ENCODE data around the gene SFXN5.

SFXN5 gene

GRCh38 chr2:72953528-72953927 lies 118.0 kb downstream of the SFXN5 start:
- no peak for DNase-seq

GRCh38 chr2:72952961-72953360 lies 118.6 kb downstream of the SFXN5 start:
- DNase-seq = no peak

GRCh38 chr2:72952110-72952823 lies 119.2 kb downstream of the SFXN5 start:
- no peak for DNase-seq

DNA sequence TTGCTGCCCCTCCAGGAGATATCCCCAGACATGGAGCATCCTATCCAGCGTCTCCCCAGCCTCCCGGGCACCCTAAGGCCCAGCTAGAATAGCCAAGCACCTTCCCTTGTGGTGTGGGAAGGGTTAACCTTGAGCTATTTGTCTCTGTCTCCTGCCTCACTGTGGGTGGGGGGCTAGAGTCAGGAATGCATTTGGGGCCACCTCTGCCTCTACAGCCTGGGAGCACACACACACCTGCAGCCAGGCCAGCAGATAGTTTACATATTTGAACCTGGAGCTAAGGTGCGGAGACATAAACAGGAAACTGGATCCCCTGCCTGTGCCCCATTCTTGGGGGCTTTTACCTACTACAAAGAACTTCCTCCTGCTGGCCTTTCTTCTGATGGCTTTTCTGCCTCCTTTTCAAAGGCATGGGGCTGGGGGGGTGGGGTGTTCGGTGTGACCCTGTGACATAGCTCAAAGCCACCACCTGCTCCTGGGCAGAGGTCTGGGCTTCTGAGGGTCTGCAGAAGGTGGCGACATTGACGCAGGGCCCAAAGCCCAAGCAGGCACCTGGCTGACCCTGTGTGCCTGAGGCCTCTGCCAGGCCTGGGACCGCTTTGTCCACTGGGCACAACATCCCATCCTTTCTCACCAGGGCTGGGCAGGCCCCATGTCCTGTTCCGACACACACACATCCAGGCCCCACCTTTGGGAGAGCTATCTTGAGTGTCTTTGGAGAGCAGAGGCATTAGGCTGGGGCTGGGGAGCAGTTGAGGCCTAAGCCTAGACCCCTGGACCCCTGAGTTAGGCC lies 120.0 kb downstream of the SFXN5 start:
- DNase-seq = no peak

- no peak for DNase-seq
These were observed 120.8 kb downstream of the SFXN5 start for GRCh38 chr2:72950558-72951255.

DNA sequence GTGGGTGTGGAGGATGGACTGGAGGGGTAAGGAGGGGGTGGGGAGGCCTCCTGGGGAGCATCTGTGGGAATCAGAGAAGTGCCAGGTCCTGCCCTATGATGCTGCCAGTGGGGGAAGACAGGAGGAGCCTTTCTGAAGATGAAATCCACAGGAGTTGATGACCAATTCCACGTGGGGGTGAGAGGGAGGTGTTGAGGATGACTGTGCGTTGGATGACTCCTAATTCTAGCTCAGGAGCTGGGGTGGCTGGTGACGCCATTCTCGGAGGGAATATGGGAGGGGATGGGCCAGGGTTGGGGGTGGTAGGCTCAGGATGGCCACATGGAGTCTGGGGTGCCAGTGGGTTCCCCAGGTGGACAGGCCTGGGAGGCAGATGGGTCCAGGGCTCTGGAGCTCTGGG lies 121.9 kb downstream of the SFXN5 start:
- no peak for DNase-seq

GRCh38 chr2:72949045-72949444 lies 122.5 kb downstream of the SFXN5 start:
- DNase-seq = no peak

- DNase-seq = no peak
These were observed 123.3 kb downstream of the SFXN5 start for GRCh38 chr2:72947952-72948830.

DNA sequence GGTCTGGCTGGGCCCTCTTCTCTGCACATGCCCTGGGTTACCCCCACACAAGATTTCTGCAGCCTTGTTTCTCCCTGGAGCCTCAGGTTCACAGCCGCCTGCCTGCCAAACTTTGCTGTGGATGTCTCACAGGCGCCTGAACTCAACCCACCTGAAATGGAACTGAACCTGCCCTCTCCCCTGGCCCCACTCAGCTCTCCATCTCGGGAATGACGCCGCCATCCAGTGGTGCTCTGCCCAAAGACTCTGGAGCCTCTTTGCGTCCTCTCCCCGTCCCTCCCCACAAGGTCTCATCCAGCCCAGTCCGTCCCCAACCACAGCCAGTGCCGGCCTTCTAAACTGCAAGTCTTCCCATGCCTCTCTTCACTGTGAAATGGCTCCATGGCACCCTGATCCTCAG lies 125.0 kb downstream of the SFXN5 start:
- DNase-seq = no peak

GRCh38 chr2:72945450-72946019 lies 126.0 kb downstream of the SFXN5 start:
- no peak for DNase-seq

- DNase-seq = no peak
These were observed 126.6 kb downstream of the SFXN5 start for GRCh38 chr2:72944804-72945449.

DNA sequence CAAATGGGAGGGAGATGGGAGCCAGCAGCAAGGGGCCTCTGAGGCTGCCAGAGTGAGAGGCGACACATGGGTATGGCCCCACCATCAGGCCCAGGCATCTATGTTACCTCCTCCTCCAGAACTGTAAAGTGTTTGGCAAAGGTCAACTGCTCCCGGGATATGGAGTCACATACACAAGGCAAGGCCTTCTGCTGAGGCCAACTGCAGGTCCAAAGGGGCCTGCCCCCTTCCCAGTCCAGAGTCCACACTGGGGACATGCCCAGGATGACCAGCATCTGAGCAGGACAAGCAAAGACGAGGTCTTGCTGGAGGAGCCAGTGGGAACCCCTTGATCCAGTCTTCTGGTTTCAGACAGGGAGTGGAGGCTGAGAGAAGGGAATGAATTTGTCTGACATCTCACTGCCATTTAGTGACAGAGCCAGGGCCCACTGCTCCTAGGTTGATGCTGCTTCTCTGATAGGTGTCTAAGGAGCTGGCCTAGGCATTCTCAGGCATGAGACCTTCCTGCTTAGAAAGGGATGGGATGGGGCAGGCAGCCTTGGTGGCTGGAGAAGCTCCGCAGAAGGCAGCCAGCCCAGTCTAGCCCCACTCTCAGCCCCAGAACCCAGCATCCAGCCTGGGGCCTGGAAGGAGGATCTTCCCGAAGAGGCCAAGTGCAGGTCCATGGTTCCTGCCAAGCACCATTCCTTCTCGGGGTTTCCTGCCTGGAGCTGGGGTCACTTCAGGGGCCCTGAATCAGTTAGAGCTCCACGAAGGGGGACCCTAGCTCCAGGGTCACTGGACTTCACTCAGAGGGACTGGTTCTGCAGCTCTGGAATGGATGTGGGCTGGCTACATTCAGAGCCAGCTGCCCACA lies 127.7 kb downstream of the SFXN5 start:
- DNase-seq = no peak

DNA sequence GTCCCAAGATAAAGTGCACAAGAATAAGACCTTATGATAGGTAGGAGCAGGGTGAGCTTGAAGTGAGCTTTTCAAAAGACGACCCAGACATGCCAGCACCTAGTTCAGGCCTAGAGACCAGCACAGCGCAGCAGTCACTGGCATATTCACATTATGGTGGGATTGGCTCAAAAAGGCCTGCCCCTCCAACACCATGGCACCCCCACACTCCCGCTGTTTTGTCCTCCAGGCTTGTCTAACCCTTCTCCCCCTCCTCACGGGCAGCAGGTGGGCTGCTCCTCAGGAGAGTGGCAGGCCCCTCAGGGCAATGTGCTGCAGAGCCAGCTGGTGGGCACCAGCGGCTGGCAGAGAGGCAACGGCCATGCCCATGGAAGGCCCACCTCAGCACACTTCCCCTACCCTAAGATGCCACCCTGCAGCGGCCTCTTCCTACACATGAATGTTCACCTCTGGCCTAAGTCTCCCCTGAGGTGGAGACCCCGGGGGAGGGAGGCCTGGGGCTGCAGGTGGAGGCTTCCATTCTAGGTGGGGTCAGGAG lies 128.6 kb downstream of the SFXN5 start:
- no peak for DNase-seq

- DNase-seq = no peak
These were observed 129.2 kb downstream of the SFXN5 start for GRCh38 chr2:72942293-72942692.

GRCh38 chr2:72940786-72941185 lies 130.7 kb downstream of the SFXN5 start:
- DNase-seq = peak; percentile 71

GRCh38 chr2:72940361-72940760 lies 131.2 kb downstream of the SFXN5 start:
- DNase-seq = no peak

- DNase-seq = no peak
These were observed 133.1 kb downstream of the SFXN5 start for GRCh38 chr2:72938455-72938854.

GRCh38 chr2:72937356-72937669 lies 134.2 kb downstream of the SFXN5 start:
- no peak for DNase-seq

DNA sequence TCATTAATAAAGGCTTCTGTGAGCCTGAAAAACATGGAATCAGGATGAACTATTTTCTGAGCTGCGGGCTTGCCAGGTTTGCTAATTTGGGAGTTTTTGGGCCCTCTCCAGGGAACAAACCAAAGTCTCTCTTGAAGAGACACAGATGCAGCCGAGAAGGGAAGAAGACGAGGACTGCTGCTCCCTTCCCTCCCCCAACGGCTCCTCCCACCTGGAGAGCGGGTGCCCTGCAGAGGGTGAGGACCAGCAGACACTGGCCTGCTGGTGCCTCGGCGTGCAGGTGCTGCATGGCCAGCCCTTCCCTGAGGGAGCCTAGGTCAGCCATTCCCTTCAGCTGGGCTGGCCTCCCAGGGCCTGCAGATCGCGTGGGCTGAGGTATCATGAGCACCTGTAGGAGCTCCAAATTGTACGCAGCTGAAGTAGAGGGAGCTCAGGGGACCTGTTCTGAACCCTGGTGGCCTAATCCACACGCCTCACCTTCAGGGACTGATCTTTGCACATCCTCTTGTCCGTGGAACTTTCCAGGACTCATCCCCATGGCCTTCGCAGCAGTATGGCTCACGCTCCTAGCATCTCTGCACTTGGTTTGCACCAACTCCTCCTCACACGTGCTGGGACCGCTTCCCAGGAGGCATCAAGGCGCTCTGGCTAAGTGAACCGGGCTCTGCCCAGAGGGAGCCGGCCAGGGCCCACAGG lies 134.7 kb downstream of the SFXN5 start:
- DNase-seq = no peak

- DNase-seq = no peak
These were observed 135.9 kb downstream of the SFXN5 start for GRCh38 chr2:72935611-72935957.
